GM15510 (cell line): Measurements from ENCODE around the gene CDH23.

Experiments used
- POLR2A ChIP-seq: IDR thresholded peaks from 3 replicates; pipeline ENCODE4 v1.6.1; 2011; ENCODE audit warnings: borderline replicate concordance; ENCODE audit not compliant: insufficient read length; ENCODE audit errors: extremely low read depth

The CDH23 gene

DNA sequence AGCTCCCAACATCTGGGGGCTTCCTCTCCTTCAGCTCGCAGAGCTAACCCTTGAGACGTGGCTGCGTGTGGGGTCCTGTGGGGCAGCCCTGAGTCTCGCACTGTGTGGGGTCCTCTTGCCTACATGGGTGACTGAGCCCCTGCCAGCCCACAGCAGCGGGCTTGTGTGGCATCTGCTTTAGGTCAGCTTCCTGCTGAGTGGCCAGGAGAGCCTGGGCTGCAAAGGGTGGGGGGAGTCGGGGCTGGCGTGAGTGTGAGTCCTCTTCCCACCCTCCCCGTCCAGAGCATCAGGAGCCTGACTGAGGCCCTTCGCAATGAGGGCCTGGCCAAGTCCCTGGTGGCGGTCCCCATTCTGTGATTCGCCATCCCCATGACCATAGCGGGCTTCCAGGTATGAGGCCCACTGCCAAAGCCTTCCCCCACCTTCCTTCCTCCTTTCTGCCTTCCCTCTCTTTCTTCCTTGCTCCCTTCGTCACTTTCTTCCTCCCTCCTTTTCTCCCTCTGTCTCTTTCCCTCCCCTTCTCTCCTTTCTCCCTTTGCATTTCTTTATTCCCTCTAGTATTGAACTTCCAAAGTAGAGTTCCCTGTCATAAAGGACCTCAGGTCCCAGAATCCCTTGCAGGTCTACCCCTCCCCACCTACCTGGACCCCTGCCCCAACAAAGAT is 85.2 kb downstream of the CDH23 start:
- no peak for TF ChIP-seq POLR2A

DNA sequence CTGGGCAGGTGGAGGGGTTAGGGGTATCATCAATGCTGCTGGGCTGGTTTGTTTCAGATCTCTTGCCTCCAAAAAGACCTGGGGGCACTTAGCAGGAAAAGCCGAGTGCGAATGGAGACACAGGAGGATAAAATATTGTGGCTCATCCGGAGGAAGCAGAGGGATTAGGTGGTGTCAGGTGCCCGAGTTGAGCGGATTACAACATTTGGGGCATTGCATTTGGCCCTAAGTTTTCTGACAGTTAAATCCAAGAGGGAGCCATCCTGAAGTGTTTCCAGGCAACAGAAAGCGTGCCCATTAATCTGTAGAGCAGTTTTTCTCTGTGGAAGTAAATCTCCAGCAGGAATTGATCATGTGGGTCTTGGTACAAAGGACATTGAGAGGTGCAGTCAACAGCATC is 85.9 kb downstream of the CDH23 start:
- no peak for TF ChIP-seq POLR2A

DNA sequence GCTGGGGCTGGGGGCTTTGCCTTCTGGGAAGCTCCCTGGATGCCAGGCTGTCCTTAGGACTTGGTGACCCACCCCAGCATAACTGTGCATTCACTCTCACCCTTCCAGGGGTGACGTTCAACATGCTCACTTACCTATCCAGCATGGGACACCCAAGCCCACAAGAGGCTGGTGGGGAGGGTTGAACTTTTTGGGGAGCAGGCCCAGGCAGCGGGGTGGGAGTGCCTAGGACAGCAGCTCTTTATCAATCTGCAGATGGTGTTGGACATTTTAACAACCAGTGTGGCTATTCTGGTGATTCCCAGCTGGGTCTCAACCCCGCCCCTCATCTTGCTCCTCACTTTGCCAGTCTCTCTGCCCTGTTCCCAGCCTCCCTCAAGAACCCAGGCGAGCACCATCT is 86.4 kb downstream of the CDH23 start:
- no peak for TF ChIP-seq POLR2A

DNA sequence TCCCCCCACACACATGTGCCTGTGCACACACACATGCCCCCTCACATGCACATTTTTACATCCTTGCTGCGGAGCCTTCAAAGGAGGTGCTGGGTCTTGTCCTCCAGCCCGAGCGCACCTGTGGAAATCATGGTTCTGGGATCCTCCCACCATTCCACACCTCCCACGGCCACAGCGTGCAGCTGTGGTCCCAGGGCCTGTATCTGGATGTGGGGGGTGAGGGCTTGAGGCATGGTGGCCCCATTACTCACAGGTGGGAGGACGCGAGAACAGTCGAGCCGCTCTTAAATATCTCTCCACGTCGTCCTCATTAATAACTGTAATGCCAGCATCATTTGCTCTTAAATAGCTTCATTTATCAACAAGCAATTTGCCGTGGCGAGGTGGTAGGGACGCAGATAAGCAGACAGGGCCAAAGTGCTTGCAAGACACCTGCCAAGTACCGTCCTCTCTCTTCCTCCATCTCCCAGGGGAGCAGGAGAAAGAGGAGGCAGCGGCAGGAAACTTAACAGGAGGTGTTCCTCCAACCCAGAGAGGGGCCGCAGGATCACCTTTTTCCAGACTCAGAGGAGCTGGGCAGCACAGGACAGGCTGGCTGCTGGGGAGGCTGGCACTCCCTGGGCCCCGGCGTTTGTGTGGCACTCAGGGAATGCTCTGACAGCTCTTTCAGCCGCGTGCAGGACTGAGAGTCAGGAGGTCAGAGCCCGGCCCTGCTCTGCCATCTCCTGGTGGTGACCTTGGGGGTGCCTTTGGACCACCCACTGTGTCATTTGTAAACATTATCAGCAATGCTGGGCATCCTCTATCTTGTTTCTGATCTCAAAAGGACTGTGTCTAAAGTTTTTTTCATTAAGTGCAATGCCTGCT is 87.4 kb downstream of the CDH23 start:
- TF ChIP-seq POLR2A = no peak

DNA sequence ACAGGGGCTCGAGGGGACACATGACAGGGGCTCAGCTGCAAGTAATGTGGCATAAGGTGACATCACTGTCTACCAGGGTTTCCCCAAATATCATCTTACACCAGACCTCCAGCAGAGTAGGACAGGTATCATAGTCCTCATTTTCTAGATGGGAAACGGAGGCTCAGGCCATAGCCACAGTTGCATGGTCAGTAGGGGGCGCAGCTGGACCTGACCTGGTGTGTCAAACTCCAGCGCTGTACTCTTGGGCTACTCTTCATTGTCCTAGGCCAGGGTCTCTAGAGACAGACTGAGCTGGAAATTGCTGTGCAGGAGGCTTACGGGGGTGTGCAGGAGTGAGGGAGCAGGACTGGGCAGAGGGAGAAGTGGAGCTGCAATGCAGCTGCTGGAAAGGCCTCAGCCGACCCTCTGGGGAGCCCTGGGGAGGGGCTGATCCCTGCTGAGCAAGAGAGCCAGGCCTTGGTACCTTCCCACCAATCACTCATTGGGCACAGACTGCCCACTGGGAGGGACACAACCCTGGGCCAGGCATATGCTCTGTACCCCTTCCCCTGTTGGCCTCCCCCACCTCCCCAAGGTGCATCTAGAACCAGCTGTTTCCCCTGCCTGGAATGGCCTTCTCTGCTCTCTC is 89.9 kb downstream of the CDH23 start:
- no peak for TF ChIP-seq POLR2A

DNA sequence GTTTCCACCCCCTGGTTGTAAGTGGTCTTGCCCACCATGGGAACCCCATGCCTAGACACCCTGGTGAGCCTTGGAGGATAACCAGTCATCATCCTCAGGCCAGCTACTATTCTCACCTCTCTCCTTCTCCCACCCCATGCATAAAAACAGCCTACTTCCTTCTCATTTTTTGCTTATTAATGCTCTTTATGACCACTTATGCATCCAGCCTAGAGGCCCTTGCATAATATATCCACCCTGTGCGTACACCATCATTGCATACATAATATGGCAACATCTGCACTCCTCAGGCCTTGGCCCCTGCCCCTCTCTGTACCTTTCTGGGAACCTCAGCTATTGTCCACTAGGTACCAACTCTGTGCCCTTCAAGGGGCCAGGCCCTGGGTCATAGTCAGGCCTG is 91.0 kb downstream of the CDH23 start:
- TF ChIP-seq POLR2A = no peak

DNA sequence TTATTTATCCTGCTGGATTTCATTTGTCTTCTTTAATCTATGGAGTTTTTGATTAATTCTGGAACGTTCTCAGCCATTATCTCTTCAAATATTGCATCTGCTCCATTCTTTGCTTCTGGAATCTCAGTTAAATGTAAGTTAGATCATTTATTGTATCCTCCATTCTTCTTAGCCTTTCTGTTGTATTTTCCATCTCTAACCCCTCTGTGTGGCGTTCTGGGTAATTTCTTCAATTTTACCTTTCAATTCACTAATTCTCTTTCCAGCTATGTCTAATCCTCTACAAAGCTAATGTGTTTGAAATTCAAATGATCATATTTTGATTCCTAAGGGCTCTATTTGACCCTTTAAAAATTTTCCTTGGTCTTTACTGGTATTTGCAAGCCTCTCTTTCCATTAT is 92.4 kb downstream of the CDH23 start:
- no peak for TF ChIP-seq POLR2A

DNA sequence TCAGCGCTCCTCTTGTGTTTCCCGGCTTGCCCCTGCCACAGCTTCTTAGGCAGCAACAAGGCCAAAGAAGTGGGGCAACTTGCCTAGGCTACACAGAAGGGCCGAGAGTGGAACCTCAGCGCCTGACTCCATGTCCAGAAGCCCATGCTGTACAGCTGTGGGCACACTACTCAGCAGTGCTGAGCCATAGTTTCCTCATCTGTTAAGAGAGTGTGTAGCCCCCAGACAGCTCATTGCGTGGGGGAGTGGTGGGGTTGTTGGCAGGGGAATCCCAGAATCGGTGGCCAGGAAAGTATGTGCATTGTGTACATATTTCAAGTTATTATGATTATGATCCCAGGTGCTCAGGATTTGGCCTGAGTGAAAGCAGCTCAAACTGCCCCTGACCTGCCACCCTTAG is 96.2 kb downstream of the CDH23 start:
- TF ChIP-seq POLR2A = no peak

DNA sequence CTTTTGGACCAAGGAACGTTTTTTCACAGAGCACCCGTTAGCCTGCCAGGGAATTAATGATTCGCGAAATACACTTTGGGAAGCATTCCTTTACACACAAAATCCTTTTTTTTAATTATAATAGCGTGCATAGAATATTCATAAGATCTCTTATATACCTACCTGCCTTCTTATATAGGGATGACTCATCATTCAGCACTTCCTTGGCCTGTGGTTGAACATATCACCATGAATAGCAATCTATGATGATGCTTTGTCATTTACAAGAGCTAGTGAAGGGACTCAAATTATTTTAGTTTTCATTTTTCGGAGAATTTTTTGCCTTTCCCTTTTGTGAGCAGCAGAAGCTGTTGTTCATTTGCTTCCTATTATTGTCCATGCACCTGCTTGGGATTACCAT is 97.0 kb downstream of the CDH23 start:
- no peak for TF ChIP-seq POLR2A

DNA sequence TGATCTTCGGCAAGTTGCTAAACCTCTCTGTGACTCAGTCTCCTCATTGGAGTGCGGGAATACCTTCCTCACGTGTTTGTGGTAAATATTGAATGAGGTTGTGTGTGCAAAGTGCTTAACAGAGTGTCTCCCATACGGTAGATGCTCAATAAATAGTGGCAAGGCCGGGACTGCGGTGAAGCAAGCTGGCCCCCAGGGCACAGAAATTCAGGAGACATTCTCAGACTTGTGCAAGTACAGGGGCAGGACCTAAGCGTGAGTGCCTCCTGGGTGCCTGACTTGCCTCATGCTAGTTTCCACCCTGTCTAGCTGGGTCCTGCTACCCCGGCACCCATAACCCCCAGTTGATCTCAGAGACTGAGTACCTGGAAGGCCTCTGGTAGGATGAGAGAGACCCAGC is 97.8 kb downstream of the CDH23 start:
- no peak for TF ChIP-seq POLR2A

DNA sequence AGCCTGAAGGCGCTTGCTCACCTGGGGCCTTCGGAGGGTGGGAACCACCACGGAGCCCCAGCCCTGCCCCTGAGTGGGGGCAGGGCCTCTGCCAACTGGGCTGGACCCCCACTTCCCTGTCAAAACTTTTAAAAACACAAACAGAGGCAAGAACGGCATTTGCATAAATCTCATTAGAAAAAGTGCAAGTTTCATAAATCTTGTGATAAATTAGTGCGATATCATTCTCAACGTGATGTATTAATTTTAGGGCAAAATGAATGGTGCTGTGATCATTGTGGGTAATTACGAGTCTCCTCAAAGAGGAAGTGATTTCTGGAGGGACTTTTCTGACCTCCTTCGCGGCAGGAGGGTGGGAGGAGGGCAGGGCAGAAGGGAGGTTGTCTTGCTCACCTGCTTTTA is 98.3 kb downstream of the CDH23 start:
- TF ChIP-seq POLR2A = no peak

DNA sequence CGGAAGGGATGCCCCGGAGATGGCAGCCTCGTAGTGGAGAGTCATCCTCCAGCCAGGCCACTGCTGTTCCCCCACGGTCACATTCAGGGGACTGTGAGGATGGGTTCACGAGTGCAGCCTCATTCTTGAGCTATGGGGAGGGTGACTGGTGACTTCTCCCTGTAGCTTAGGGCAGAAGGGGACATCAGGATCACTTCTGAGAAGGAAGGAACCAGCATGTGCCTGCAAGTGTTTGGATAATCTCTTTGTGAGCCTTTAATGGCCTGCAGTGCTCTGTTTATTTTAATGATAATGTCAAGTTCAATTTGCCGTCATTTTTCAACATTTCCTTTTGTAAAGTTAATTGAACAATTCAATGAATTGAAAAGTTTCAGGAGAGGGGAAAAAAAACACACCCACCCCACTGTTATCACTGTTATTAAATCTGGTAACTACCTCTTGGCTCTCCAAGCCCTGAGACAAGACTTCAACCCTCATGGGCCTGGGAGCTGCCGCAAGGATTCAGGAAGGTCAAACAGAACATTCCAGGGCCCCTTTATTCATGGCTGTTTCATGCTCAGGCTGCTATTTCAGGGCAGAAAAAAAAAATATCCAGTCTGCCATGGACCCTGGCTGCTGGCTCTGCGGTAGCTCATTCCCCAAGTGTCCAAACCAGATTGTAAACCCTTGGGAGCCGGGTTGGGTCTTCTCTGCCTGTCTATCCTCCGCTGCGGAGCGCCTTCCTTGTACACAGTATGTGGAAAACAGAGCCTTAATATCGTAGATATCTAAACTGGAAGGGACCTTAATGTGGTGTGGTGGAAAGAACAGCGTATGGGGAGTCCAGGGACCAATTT is 100.4 kb downstream of the CDH23 start:
- no peak for TF ChIP-seq POLR2A

DNA sequence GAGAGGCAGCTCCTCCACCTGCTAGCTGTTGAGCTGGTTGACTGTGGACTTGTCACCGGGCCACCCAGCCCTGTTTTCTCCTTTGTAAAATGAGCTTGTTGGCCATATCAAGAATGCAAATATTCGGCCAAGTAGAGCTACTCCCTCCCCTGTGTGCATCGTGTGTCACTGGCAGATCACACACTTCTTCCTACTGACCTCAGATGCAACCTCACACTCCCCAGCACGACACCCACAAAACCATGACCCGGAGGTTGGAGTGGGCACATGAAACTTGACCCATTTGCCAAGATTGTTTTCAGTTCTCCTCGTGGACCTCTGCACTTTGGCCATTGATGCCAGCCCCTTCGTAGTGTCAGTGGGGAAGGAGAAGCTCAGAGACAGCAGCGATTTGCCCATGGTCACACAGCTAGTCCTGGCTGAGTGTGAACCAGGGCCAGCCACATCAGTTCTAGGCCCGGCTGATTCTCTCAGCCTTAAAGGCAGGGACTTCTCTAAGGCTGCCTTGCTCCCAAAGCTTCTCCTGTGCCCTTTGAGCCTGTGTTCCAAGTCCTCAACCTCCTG is 101.1 kb downstream of the CDH23 start:
- TF ChIP-seq POLR2A = no peak

DNA sequence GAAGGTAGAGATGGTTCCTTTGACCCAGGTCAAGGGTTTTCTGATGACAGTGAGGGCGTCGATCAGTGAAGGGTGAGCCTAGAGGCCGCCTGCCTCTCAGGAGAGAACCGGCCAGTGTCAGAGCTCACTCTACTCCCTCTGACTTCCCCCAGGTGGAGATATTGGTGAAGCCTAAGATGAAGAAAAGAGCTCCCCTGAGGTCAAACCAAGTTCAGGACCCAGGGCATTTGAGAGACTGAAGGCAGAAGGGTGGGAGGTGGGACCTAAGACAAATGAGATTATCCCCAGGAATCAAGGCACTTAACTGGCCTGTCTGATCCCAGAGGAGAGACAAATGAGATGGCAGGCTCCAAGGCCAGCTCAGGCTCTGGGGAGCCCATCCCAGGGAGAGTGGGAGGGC is 104.7 kb downstream of the CDH23 start:
- no peak for TF ChIP-seq POLR2A

DNA sequence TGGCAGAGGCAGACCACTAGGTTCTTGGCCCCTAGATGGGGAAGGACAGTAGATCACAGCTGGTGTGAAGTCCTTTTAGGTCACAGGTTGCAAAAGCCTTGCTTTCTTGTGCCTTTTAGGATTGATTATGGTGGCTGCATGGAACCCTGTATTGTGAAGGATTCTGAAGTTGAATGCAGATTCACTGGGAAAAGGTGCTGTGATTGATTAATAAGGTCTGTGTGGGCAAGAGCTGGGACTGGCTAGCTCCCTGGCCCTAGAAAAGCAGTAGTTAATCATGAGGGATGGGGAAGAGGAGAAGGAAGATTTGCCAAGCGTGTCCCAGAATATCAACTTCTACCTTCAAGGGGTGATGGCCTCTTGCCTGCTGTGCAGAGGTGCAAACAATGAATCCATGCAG is 105.5 kb downstream of the CDH23 start:
- TF ChIP-seq POLR2A = no peak

DNA sequence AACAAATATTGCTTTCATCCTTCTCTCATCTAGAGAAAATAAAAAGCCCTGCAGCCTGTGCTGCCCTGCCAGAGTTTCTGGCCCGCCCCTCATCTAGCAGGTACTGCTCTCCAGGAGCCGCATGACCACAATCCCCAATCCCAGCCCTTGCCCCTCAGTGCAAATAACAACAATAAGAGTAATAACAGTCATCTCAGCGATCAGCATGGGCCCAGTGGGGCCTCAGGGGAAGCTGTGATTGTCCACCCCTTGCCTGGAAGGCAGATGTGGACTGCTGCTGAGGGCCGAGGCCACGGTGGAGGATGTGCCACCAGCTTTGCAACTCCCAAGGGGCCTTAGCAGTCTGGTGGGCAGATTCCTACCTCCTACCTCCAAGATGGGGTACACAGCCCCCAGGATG is 106.1 kb downstream of the CDH23 start:
- no peak for TF ChIP-seq POLR2A

DNA sequence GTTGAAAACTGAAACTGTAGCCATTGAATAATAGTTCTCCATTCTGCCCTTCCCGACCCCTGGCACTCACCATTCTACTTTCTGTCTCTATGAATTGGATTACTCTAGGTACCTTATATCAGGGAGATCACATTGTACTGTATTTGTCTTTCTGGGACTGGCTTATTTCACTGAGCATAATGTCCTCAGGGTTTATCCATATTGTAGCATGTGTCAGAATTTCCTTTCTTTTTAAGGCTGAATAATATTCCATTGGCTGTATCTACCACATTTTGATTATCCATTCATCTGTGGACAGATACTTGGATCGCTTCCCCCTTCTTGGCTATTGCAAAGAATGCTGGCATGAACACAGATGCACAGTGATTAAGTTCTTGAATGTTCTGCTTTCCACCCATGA is 107.4 kb downstream of the CDH23 start:
- TF ChIP-seq POLR2A = no peak
